ENCODE data around the gene PDE10A. TPM values are rescaled to one million over a fixed set of nuclear protein-coding genes. Genes with fewer than 3 reads are reported as not detected.

The PDE10A gene
- total RNA-seq, 1 experiment from 2014 or later, result 0.31 TPM

DNA sequence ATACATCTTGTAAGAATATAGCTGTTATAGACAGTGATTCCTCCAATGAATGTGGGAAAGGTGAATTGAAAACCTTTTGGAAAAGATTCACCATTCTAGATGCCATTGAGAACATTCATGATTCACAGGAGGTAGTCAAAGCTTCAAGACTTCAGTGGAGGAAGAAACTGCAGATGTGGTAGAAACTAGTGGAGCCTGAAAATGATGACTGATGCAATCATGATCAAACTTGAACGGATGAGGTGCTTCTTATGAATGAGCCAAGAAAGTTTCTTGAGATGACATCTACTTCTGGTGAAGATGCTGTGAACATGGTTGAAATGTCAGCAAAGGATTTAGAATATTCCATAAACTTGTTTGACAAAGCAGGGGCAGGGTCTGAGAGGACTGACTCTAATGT lies 286.9 kb downstream of the PDE10A start:
- TF ChIP-seq, protein P1, sequence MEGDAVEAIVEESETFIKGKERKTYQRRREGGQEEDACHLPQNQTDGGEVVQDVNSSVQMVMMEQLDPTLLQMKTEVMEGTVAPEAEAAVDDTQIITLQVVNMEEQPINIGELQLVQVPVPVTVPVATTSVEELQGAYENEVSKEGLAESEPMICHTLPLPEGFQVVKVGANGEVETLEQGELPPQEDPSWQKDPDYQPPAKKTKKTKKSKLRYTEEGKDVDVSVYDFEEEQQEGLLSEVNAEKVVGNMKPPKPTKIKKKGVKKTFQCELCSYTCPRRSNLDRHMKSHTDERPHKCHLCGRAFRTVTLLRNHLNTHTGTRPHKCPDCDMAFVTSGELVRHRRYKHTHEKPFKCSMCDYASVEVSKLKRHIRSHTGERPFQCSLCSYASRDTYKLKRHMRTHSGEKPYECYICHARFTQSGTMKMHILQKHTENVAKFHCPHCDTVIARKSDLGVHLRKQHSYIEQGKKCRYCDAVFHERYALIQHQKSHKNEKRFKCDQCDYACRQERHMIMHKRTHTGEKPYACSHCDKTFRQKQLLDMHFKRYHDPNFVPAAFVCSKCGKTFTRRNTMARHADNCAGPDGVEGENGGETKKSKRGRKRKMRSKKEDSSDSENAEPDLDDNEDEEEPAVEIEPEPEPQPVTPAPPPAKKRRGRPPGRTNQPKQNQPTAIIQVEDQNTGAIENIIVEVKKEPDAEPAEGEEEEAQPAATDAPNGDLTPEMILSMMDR (conservative IDR thresholded peaks at IDR 0.05), result no peak
- H3K4me1 Mint-ChIP-seq, result no peaks in the 10 kb centered on the region
- H3K27me3 Mint-ChIP-seq (ENCODE audit: low read depth), result no peaks in the 10 kb centered on the region; the same call in none of the 2 replicates
- Histone ChIP-seq H2AFZ (ENCODE audit: low read length) (no peak overlapping the region), H3K14ac (ENCODE audit: insufficient read depth, low read length) (no peak overlapping the region), H3K56ac (ENCODE audit: insufficient read length, low read depth, low read length) (no peak overlapping the region), H2BK15ac (ENCODE audit: low read depth, low read length) (no peak overlapping the region), H3K23ac (ENCODE audit: insufficient read length, low read depth, low read length) (no peak overlapping the region), H2BK5ac (ENCODE audit: insufficient read length, low read length) (no peak overlapping the region), H3K4me2 (ENCODE audit: insufficient read depth, insufficient read length, low read length) (no peak overlapping the region), H3K27ac (ENCODE audit: insufficient read length, low read depth, low read length) (no peak overlapping the region), H3K9me3 (ENCODE audit: control insufficient read depth, low read depth, low read length) (no peaks in the 10 kb centered on the region), H3K18ac (ENCODE audit: insufficient read length, low read depth, low read length) (no peak overlapping the region), H4K91ac (ENCODE audit: insufficient read length, low read depth, low read length) (no peak overlapping the region), H4K8ac (replicated peaks; ENCODE audit: insufficient read length, low read depth, low read length) (no peak overlapping the region), H4K5ac (ENCODE audit: insufficient read length, low read depth, low read length) (no peak overlapping the region), H4K20me1 (ENCODE audit: control insufficient read depth, insufficient read depth, insufficient read length) (no peaks in the 10 kb centered on the region), H3K23me2 (ENCODE audit: insufficient read length, low read depth, low read length, poor library complexity, severe bottlenecking) (no peaks in the 10 kb centered on the region), H3K27me3 (ENCODE audit: insufficient read depth, low read length) (no peaks in the 10 kb centered on the region), H2BK12ac (ENCODE audit: insufficient read length, low read depth, low read length) (no peak overlapping the region), H3K9ac (ENCODE audit: extremely low read depth, insufficient read length, low read length) (no peak overlapping the region), H3K79me1 (ENCODE audit: insufficient read depth, low read depth, low read length, poor library complexity, severe bottlenecking) (no peaks in the 10 kb centered on the region), H2BK20ac (ENCODE audit: low read depth, low read length, poor library complexity, severe bottlenecking) (no peak overlapping the region), H3K4me1 (ENCODE audit: insufficient read depth, low read length) (no peaks in the 10 kb centered on the region), H3K4ac (ENCODE audit: low read depth, low read length) (no peak overlapping the region), H3K79me2 (ENCODE audit: insufficient read depth, low read length) (no peaks in the 10 kb centered on the region), H2AK5ac (ENCODE audit: insufficient read length, low read length) (no peak overlapping the region), H2BK120ac (ENCODE audit: low read depth, low read length, poor library complexity, severe bottlenecking) (no peak overlapping the region), H3T11ph (ENCODE audit: low read length) (no peak overlapping the region)
- DNase-seq, result no peak
- no peaks in the 10 kb centered on the region for H3K9me3 Mint-ChIP-seq
- no peak overlapping the region for H3K4me3 Mint-ChIP-seq
- no CpG with 5 or more reads among the region's 1 CpG for WGBS (ENCODE audit: extremely low coverage, insufficient read length, low lambda C conversion rate)
- H3K27ac Mint-ChIP-seq, result no peak overlapping the region
- H3K36me3 Mint-ChIP-seq (ENCODE audit: insufficient read depth in 1 of 3, low read depth in 3 of 3), result no peaks in the 10 kb centered on the region

Data from H9 (cell line).